Lung (tissue), 12 donors: ENCODE results near the gene PLCL1. TPM values are rescaled to one million over a fixed set of nuclear protein-coding genes. Genes with fewer than 3 reads are reported as not detected.
A peak's percentile ranks its signal among the peaks of the same experiment; 100 is the strongest.

Experiments used
- ATAC-seq: fragments of 200-7000 bp; cut with Tn5 transposase; one replicate; pipeline ENCODE4 v1.9.1; 2020; ENCODE audit warnings: moderate number of reproducible peaks; ENCODE audit not compliant: insufficient read depth, low FRiP score
- DNase-seq, 3 donors: peaks; one replicate each; pipeline ENCODE4 v3.0.0-alpha.2; 2013 to 2017
- H3K27ac ChIP-seq, 2 donors: one replicate each; pipeline ENCODE4 v1.5.1; 2013; ENCODE audit warnings: mild to moderate bottlenecking in 2 of 2, moderate library complexity in 2 of 2, control low read depth in 1 of 2, inconsistent platforms in 1 of 2, low read depth in 1 of 2, low read length in 1 of 2
- H3K27me3 ChIP-seq, 3 donors: one replicate each; pipeline ENCODE4 v1.5.1; 2013; ENCODE audit warnings: low read length in 2 of 3; ENCODE audit not compliant: control insufficient read depth in 3 of 3, insufficient read depth in 3 of 3
- H3K36me3 ChIP-seq, 4 donors: one replicate each; pipeline ENCODE4 v1.5.1; 2013; ENCODE audit warnings: low read length in 4 of 4, mild to moderate bottlenecking in 1 of 4, moderate library complexity in 1 of 4; ENCODE audit not compliant: control insufficient read depth in 4 of 4, insufficient read depth in 4 of 4
- H3K4me1 ChIP-seq, 5 donors: one replicate each; pipeline ENCODE4 v1.5.1; 2013; ENCODE audit warnings: low read length in 5 of 5, mild to moderate bottlenecking in 2 of 5, moderate library complexity in 1 of 5; ENCODE audit not compliant: control insufficient read depth in 5 of 5, insufficient read depth in 5 of 5
- H3K4me3 ChIP-seq: one replicate; pipeline ENCODE4 v1.5.1; 2013; ENCODE audit warnings: mild to moderate bottlenecking, control low read depth, moderate library complexity
- H3K9ac ChIP-seq, 2 donors: one replicate each; pipeline ENCODE4 v1.5.1; 2013; ENCODE audit warnings: low read length in 2 of 2, control low read depth in 1 of 2; ENCODE audit not compliant: insufficient read depth in 1 of 2
- H3K9me3 ChIP-seq, 4 donors: one replicate each; pipeline ENCODE4 v1.5.1; 2013; ENCODE audit warnings: low read length in 3 of 4, mild to moderate bottlenecking in 1 of 4, moderate library complexity in 1 of 4; ENCODE audit not compliant: control insufficient read depth in 4 of 4, insufficient read depth in 3 of 4
- WGBS, 2 donors: extraction: QIAGEN DNeasy Blood & Tissue Kit; methylation state at CpG; one replicate each; pipeline ENCODE4 v1.1.7; 2013; 5-methylcytosine and 5-hydroxymethylcytosine counted together
- polyA plus RNA-seq, 2 donors: library from polyadenylated mRNA; stranded (reverse); fragments of 200-250 nt; gene quantifications; one replicate each; pipeline ENCODE4 v1.2.1, GENCODE V29; 2013
- total RNA-seq, 2 donors: library from RNA; depleted of rRNA in 1 of 2; stranded (reverse); fragments of >200 nt in 1 of 2; gene quantifications; one replicate each; pipeline ENCODE4 v1.2.1, GENCODE V29; 2014 to 2021
- TF ChIP-seq, protein P1 (sequence below): IDR thresholded peaks from 2 replicates; pipeline ENCODE4 v1.5.1; 2012; ENCODE audit warnings: mild to moderate bottlenecking; ENCODE audit errors: control extremely low read depth, extremely low read depth
- donor health status: control.
- donor health status: control.
- donor health status: Bipolar disorder and iron deficiency.
- donor health status: healthy.
- donor health status: DM: yes; HTN: yes; CAD: no.

Gene PLCL1
- total and polyA plus RNA-seq, 4 donors = 1.1 to 13.0 (median 2.9) TPM

DNA sequence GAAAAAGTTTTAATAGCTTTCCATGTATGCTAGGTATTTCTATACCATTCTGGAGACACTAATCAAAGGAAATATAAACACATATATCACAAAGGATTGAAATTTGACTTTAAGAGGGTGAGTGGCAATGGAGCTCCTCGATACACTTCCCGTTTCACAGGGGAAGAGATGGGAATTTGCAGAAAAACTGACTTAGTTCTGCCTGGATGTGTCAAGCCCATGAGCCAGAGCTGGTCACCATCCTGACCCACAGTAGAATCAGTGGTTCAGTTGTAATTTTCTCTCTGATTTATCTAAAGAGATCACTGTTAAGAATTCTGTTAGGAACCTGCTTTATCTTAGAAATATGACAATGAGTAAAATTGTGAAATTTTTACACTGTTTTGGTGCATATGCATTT is 34.2 kb downstream of the PLCL1 start:
- Histone ChIP-seq H3K27ac (no peak overlapping the region), H3K36me3 (no peaks in the 10 kb centered on the region), H3K27me3 (no peaks in the 10 kb centered on the region), H3K4me1 (peaks cover 0 to 19% (median 0%) of the 10 kb centered on the region in 5 donors), H3K9me3 (no peaks in the 10 kb centered on the region), H3K4me3 (no peak overlapping the region), H3K9ac (peak overlapping the region in 1 of 2 donors; percentile 80)
- WGBS, 2 donors = 43 to 56% methylated on average over 2 of the region's 2 CpGs
- TF ChIP-seq, protein P1, sequence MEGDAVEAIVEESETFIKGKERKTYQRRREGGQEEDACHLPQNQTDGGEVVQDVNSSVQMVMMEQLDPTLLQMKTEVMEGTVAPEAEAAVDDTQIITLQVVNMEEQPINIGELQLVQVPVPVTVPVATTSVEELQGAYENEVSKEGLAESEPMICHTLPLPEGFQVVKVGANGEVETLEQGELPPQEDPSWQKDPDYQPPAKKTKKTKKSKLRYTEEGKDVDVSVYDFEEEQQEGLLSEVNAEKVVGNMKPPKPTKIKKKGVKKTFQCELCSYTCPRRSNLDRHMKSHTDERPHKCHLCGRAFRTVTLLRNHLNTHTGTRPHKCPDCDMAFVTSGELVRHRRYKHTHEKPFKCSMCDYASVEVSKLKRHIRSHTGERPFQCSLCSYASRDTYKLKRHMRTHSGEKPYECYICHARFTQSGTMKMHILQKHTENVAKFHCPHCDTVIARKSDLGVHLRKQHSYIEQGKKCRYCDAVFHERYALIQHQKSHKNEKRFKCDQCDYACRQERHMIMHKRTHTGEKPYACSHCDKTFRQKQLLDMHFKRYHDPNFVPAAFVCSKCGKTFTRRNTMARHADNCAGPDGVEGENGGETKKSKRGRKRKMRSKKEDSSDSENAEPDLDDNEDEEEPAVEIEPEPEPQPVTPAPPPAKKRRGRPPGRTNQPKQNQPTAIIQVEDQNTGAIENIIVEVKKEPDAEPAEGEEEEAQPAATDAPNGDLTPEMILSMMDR = no peak
- peak in 1 of 3 donors; percentile 33 for DNase-seq
- ATAC-seq = no peak

DNA sequence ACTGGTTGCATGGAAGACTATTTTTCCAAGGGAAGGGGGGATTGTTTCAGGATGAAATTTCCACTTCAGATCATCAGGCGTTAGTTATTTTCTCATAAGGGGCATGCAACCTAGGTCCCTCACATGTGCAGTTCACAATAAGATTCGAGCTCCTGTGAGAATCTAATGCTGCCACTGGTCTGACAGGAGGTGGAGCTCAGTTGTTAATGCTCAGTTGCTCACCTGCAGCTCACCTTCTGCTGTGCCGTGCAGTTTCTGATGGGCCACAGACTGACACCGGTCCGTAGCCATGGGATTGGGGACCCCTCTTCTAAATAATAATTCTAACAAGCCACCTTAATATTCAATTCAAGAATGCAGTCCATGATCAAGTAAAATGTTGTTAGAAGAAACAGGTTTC is 34.9 kb downstream of the PLCL1 start:
- Histone ChIP-seq H3K9ac (no peak overlapping the region), H3K9me3 (no peaks in the 10 kb centered on the region), H3K36me3 (no peaks in the 10 kb centered on the region), H3K4me3 (no peak overlapping the region), H3K27me3 (no peaks in the 10 kb centered on the region), H3K27ac (no peak overlapping the region), H3K4me1 (peaks cover 0 to 19% (median 0%) of the 10 kb centered on the region in 5 donors)
- TF ChIP-seq, protein P1 = no peak
- ATAC-seq = no peak
- no peak for DNase-seq
- WGBS, 2 donors = 88 to 94% methylated on average over 5 of the region's 5 CpGs

DNA sequence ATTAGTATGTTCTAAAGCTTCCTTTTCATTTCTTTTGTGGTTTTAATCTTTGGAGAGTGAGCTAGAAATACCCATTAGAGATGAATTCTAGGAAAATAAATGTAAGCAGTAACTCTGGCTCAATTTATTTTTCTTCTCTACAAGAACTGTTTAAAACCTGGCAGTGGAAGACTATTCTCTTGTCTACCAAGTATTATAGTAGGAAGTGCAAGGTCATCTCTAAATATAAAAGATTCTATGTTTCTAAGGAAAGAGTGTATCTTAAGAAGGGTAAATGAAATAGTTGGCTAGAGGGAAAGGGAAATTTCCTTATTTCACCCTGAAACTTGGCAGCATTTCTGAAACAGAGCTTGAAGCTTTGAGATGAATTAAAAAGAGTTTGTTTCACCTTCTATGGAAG is 35.5 kb downstream of the PLCL1 start:
- Histone ChIP-seq H3K9me3 (no peaks in the 10 kb centered on the region), H3K27ac (no peak overlapping the region), H3K27me3 (no peaks in the 10 kb centered on the region), H3K36me3 (no peaks in the 10 kb centered on the region), H3K9ac (no peak overlapping the region), H3K4me1 (peaks cover 0 to 19% (median 0%) of the 10 kb centered on the region in 5 donors), H3K4me3 (no peak overlapping the region)
- TF ChIP-seq, protein P1 = no peak
- ATAC-seq (no peak), DNase-seq (peak in 1 of 3 donors; percentile 34)

DNA sequence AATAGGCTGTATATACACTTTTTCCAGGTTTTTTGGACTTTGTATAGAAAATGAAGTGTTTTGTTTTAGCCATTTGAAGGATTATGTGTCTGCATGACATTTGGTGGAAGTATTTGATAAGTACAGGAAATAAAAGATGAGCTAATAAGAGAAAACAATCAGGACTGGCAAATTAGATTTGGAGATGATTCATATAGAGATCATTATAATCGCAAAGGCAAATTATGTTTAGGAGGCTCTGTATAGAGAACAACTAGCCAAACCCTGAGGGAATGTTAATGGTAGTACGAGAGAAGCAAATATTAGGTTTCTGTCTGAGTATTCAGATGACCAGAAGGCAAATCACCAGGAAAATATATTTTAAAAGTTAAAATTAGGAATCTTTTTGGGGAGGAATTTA is 41.7 kb downstream of the PLCL1 start:
- WGBS, 2 donors = 80 to 84% methylated on average over 2 of the region's 2 CpGs
- Histone ChIP-seq H3K27me3 (no peaks in the 10 kb centered on the region), H3K9me3 (no peaks in the 10 kb centered on the region), H3K4me1 (peaks cover 0 to 19% (median 3%) of the 10 kb centered on the region in 5 donors), H3K27ac (no peak overlapping the region), H3K4me3 (no peak overlapping the region), H3K36me3 (no peaks in the 10 kb centered on the region), H3K9ac (no peak overlapping the region)
- TF ChIP-seq, protein P1 = no peak
- no peak for ATAC-seq
- DNase-seq = peak in 1 of 3 donors; percentile 21
